MM.1S (cell line): ENCODE results near the gene DDIAS.

Experiments used
- CTCF ChIP-seq: fragments of 300-600 bp; sonication (generic); IDR thresholded peaks from 2 replicates; pipeline ENCODE4 v1.5.1; 2016; ENCODE audit warnings: antibody characterized with exemption, low read length, mixed read lengths
- EZH2 ChIP-seq: fragments of 300-600 bp; sonication (generic); optimal IDR thresholded peaks from 2 replicates; pipeline ENCODE3; 2017; ENCODE audit warnings: low read depth, mild to moderate bottlenecking, antibody characterized with exemption, low read length, mixed read lengths
- EZH2phosphoT487 ChIP-seq: fragments of 300-600 bp; sonication (generic); IDR thresholded peaks from 2 replicates; pipeline ENCODE4 v1.6.1; 2018; ENCODE audit warnings: antibody characterized with exemption, low read length

- TF ChIP-seq CTCF (no peak), EZH2 (no peak), EZH2phosphoT487 (no peak)
Observed at GRCh38 chr11:82902880-82903279, 1.3 kb downstream of the DDIAS start.
